Tibial nerve (tissue), 4 donors: Measurements from ENCODE around the gene TMEM120B. TPM values are rescaled to one million over a fixed set of nuclear protein-coding genes. Genes with fewer than 3 reads are reported as not detected.

Experiments
- DNase-seq, 2 donors: peaks; one replicate each; pipeline ENCODE4 v3.0.0-alpha.2; 2019; ENCODE audit warnings: low spot score in 2 of 2
- H3K27ac ChIP-seq, 4 donors: fragments of 200-600 bp; sonication (generic) in 3 of 4; one replicate each; pipeline ENCODE4 v1.5.1; 2017 to 2019; ENCODE audit warnings: mild to moderate bottlenecking in 1 of 4
- H3K27me3 ChIP-seq, 2 donors: fragments of 200-600 bp; sonication (generic) in 1 of 2; one replicate each; pipeline versions ENCODE4 v1.5.1 to v1.6.0; 2017 to 2019
- H3K36me3 ChIP-seq, 3 donors: fragments of 200-600 bp; sonication (generic); one replicate each; pipeline ENCODE4 v1.5.1; 2018 to 2019
- H3K4me1 ChIP-seq, 4 donors: fragments of 200-600 bp; sonication (generic) in 3 of 4; one replicate each; pipeline ENCODE4 v1.5.1; 2017 to 2019
- H3K4me3 ChIP-seq, 4 donors: fragments of 200-600 bp; sonication (generic) in 3 of 4; one replicate each; pipeline ENCODE4 v1.5.1; 2017 to 2019; ENCODE audit warnings: mild to moderate bottlenecking in 1 of 4, moderate library complexity in 1 of 4
- H3K9me3 ChIP-seq, 4 donors: fragments of 200-600 bp; sonication (generic) in 3 of 4; one replicate each; pipeline ENCODE4 v1.5.1; 2017 to 2019
- EP300 ChIP-seq, 2 donors: sonication (generic); formaldehyde crosslinking; IDR thresholded peaks; one replicate each; pipeline ENCODE4 v1.6.1; 2017; ENCODE audit warnings: antibody characterized with exemption in 2 of 2, mild to moderate bottlenecking in 1 of 2
- POLR2A ChIP-seq, 2 donors: fragments of 450-650 bp; IDR thresholded peaks; one replicate each; pipeline ENCODE4 v1.6.1; 2017; ENCODE audit warnings: antibody characterized with exemption in 2 of 2, mild to moderate bottlenecking in 2 of 2, moderate library complexity in 2 of 2
- WGBS, 2 donors: methylation state at CpG; one replicate each; pipeline ENCODE4 v1.1.5; 2018; 5-methylcytosine and 5-hydroxymethylcytosine counted together
- total RNA-seq, 4 donors: library from RNA; depleted of rRNA; stranded (reverse); fragments of >200 nt; gene quantifications; one replicate each; pipeline ENCODE4 v1.1.0, GENCODE V29; 2016
- TF ChIP-seq, protein P1 (sequence below), 5 experiments: fragments of 200-600 bp in 3 of 5; fragments of 450-650 bp in 2 of 5; sonication (generic) in 3 of 5; IDR thresholded peaks; one replicate each; pipeline ENCODE4 v1.5.1; 2016 to 2019; ENCODE audit warnings: antibody characterized with exemption in 5 of 5, mild to moderate bottlenecking in 3 of 5, moderate library complexity in 2 of 5

TMEM120B gene
- total RNA-seq, 4 donors from 2014 or later = 10.1 to 13.9 (median 11.5) TPM

DNA sequence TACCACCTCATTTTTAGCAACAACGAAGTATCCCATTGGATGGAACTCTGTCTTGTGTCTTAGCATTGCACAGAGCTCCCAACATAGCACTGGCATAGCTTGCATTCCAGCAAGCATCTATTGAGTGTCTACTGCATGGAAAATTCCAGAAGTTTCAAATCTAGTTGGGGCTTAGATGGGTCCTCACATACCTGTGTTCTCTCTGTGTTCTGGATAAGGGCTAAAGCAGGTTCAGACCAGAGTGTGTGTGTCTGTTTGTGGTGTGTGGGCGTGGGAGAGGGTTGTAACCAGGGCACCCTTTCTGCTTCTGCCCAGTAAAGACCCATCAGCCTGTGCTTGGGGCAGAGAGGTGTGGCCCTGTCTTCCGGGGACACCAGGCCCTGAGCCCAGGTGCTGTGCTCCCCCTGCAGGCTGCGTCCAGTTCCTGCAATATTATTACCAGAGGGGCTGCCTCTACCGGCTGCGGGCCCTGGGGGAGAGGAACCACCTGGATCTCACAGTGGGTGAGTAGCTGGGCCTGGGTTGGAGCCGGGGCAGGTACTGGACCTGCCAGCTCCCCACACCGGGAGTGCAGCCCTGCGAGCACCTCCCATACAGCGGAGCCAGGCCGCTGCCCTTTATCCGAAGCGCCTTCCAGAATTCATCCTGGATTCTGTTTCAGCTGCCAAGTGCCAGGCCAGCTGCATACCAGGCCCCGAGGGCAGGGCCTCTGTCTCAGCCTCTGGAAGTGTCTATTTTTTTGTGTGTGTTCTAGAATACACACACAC is 60.6 kb downstream of the TMEM120B start:
- H3K27ac ChIP-seq = peak overlapping the region in 1 of 4 donors; percentile 25
- TF ChIP-seq POLR2A (IDR thresholded peaks at IDR 0.05) = no peak
- TF ChIP-seq, protein P1, sequence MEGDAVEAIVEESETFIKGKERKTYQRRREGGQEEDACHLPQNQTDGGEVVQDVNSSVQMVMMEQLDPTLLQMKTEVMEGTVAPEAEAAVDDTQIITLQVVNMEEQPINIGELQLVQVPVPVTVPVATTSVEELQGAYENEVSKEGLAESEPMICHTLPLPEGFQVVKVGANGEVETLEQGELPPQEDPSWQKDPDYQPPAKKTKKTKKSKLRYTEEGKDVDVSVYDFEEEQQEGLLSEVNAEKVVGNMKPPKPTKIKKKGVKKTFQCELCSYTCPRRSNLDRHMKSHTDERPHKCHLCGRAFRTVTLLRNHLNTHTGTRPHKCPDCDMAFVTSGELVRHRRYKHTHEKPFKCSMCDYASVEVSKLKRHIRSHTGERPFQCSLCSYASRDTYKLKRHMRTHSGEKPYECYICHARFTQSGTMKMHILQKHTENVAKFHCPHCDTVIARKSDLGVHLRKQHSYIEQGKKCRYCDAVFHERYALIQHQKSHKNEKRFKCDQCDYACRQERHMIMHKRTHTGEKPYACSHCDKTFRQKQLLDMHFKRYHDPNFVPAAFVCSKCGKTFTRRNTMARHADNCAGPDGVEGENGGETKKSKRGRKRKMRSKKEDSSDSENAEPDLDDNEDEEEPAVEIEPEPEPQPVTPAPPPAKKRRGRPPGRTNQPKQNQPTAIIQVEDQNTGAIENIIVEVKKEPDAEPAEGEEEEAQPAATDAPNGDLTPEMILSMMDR (IDR thresholded peaks at IDR 0.05) = peak; percentile 74 to 93 (median 82)
- peaks cover 0 to 31% (median 12%) of the 10 kb centered on the region in 4 donors for H3K4me1 ChIP-seq
- peaks cover 0 to 12% (median 0%) of the 10 kb centered on the region in 3 donors for H3K36me3 ChIP-seq
- H3K4me3 ChIP-seq = no peak overlapping the region
- no peaks in the 10 kb centered on the region for H3K9me3 ChIP-seq
- WGBS, 2 donors = 41 to 42% methylated on average over 12 to 14 of the region's 14 CpGs
- no peaks in the 10 kb centered on the region for H3K27me3 ChIP-seq
- peak in 1 of 2 donors; percentile 37 for DNase-seq

- Histone ChIP-seq H3K4me3 (no peak overlapping the region), H3K4me1 (peaks cover 0 to 25% (median 10%) of the 10 kb centered on the region in 4 donors), H3K9me3 (no peaks in the 10 kb centered on the region), H3K27ac (no peak overlapping the region), H3K36me3 (peaks cover 0 to 31% (median 0%) of the 10 kb centered on the region in 3 donors), H3K27me3 (no peaks in the 10 kb centered on the region)
- DNase-seq = no peak
- no peak for TF ChIP-seq EP300 (IDR thresholded peaks at IDR 0.05)
- no peak for TF ChIP-seq POLR2A (IDR thresholded peaks at IDR 0.05)
- TF ChIP-seq, protein P1 (IDR thresholded peaks at IDR 0.05) = no peak
- WGBS, 2 donors = 72 to 80% methylated on average over 12 to 13 of the region's 14 CpGs
Measured at GRCh38 chr12:121774968-121775474, 62.5 kb downstream of the TMEM120B start.

- H3K27ac ChIP-seq = no peak overlapping the region
- WGBS, 2 donors = 81 to 83% methylated on average over 11 to 16 of the region's 16 CpGs
- peaks cover 0 to 24% (median 10%) of the 10 kb centered on the region in 4 donors for H3K4me1 ChIP-seq
- H3K27me3 ChIP-seq = no peaks in the 10 kb centered on the region
- no peak for TF ChIP-seq POLR2A (IDR thresholded peaks at IDR 0.05)
- no peak for TF ChIP-seq EP300 (IDR thresholded peaks at IDR 0.05)
- TF ChIP-seq, protein P1 (IDR thresholded peaks at IDR 0.05) = no peak
- H3K4me3 ChIP-seq = no peak overlapping the region
- DNase-seq = no peak
- H3K9me3 ChIP-seq = no peaks in the 10 kb centered on the region
- H3K36me3 ChIP-seq = peaks cover 0 to 35% (median 0%) of the 10 kb centered on the region in 3 donors
Measured at GRCh38 chr12:121775501-121775900, 62.9 kb downstream of the TMEM120B start.

DNA sequence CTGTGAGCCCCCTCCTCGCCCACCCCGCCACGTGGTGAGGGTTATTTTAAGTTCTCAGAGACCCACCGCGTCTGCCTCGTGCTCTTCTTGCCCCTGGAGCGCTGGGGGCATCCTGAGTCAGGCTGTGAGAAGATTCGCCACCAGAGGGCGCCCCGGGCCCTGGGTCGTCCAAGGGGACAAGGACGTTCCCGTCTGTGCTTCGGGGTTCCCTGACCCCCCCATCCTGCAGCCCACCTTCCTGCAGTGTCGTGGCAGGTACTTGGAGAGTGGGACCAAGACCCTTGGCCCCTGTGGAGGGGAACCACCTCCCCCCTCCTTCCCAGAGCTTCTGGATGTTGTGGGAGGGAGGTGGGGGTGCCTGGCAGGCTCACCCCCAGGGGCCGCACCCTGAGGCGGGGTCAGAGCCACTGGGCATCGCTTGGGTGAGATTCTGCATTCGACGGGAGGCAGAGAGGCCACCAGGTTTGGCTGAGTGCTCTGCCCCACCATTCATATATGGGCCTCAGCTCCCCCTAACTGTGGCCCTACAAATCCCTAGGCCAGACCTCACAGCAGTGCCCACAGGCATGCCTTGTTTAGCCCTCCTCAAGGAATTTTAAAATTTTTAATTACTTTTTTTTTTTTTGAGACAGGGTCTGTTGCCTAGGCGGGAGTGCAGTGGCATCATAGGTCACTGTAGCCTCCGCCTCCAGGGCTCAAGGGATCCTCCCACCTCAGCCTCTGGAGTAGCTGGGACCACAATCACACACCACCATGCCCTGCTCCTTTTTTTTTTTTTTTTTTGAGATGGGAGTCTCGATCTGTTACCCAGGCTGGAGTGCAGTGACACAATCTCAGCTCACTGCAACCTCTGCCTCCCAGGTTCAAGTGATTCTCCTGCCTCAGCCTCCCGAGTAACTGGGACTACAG is 63.9 kb downstream of the TMEM120B start:
- peak; percentile 72 to 87 for DNase-seq
- Histone ChIP-seq H3K27ac (peak overlapping the region in 1 of 4 donors; percentile 4), H3K9me3 (no peaks in the 10 kb centered on the region), H3K4me3 (no peak overlapping the region), H3K36me3 (peaks cover 0 to 44% (median 0%) of the 10 kb centered on the region in 3 donors), H3K4me1 (peaks cover 0 to 21% (median 13%) of the 10 kb centered on the region in 4 donors), H3K27me3 (no peaks in the 10 kb centered on the region)
- no peak for TF ChIP-seq POLR2A (IDR thresholded peaks at IDR 0.05)
- TF ChIP-seq, protein P1 (IDR thresholded peaks at IDR 0.05) = peak; percentile 75 to 94 (median 90)
- no peak for TF ChIP-seq EP300 (IDR thresholded peaks at IDR 0.05)
- 27 to 37% methylated on average over 17 to 21 of the region's 24 CpGs for WGBS, 2 donors
